C1 segment of cervical spinal cord (tissue), 14 donors: ENCODE measurements around the gene NRP2.

Source experiments
- DNase-seq, 14 donors: peaks; one replicate each; lab custom pipeline; 2025; lab: John Stamatoyannopoulos, UW

The NRP2 gene

GRCh38 chr2:205660521-205661124 lies 21.7 kb upstream of the NRP2 start:
- no peak for DNase-seq

- no peak for DNase-seq
Observed at GRCh38 chr2:205661281-205661680, 21.0 kb upstream of the NRP2 start.

GRCh38 chr2:205662206-205662965 lies 19.9 kb upstream of the NRP2 start:
- DNase-seq: no peak

GRCh38 chr2:205665791-205666190 lies 16.5 kb upstream of the NRP2 start:
- DNase-seq: no peak

GRCh38 chr2:205670292-205670691 lies 12.0 kb upstream of the NRP2 start:
- no peak for DNase-seq

GRCh38 chr2:205673312-205673711 lies 9.0 kb upstream of the NRP2 start:
- no peak for DNase-seq

GRCh38 chr2:205675861-205676516 lies 6.3 kb upstream of the NRP2 start:
- peak in 2 of 14 donors; percentile 11 to 28 for DNase-seq

GRCh38 chr2:205678541-205679142 lies 3.7 kb upstream of the NRP2 start:
- no peak for DNase-seq

GRCh38 chr2:205679410-205680009 lies 2.8 kb upstream of the NRP2 start:
- no peak for DNase-seq

GRCh38 chr2:205680067-205680466 lies 2.2 kb upstream of the NRP2 start:
- peak in 4 of 14 donors; percentile 16 to 28 (median 20) for DNase-seq

GRCh38 chr2:205680903-205681302 lies 1.4 kb upstream of the NRP2 start:
- no peak for DNase-seq

GRCh38 chr2:205681401-205682238 lies 681 bp upstream of the NRP2 start:
- peak in 2 of 14 donors; percentile 41 to 47 for DNase-seq

- DNase-seq: no peak
Observed at GRCh38 chr2:205682971-205683501, 735 bp downstream of the NRP2 start.

GRCh38 chr2:205683502-205684367 lies 1.4 kb downstream of the NRP2 start:
- no peak for DNase-seq

- peak in 5 of 14 donors; percentile 22 to 73 (median 40) for DNase-seq
Observed at GRCh38 chr2:205684871-205685313, 2.6 kb downstream of the NRP2 start.

GRCh38 chr2:205685314-205686055 lies 3.2 kb downstream of the NRP2 start:
- peak in 3 of 14 donors; percentile 42 to 73 (median 50) for DNase-seq

GRCh38 chr2:205686056-205686782 lies 3.9 kb downstream of the NRP2 start:
- peak in 3 of 14 donors; percentile 41 to 47 (median 42) for DNase-seq
